ENCODE data around the gene THADA.

Gene THADA

DNA sequence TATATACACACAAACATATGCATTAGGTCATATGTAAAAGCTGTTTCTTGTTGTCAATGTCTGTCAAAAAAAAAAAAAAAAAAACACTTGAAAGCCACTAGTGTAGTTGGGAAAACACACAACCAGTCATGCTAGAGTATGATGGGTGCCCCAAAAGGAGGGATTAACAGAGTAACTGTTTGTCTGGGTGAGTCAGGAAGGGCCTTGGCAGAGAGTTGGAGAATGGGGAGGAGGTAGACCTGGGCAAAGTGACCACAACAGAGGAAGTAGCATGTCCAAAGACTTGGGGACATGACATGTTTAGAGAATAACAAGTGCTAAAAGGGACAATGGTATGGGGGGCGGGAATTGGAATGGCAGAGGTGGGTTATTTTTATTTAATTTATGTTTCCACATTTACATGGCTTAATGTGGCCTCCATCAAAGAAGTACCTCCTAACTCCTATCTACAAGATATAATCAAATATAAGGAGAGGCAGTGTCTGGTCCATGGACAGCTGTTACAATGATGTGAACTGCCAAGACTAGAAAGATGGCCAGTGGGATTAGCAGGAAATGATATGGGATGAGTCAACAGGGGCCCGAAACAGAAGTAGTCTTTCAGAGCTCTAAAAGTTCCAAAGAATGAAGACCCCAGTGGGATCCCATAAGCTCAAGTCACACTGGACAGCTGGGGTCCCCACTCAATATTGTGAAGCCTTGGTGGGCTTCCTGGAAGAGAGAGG is 269.6 kb downstream of the THADA start:
- no peak for DNase-seq (ENCODE audit: low read depth)

DNA sequence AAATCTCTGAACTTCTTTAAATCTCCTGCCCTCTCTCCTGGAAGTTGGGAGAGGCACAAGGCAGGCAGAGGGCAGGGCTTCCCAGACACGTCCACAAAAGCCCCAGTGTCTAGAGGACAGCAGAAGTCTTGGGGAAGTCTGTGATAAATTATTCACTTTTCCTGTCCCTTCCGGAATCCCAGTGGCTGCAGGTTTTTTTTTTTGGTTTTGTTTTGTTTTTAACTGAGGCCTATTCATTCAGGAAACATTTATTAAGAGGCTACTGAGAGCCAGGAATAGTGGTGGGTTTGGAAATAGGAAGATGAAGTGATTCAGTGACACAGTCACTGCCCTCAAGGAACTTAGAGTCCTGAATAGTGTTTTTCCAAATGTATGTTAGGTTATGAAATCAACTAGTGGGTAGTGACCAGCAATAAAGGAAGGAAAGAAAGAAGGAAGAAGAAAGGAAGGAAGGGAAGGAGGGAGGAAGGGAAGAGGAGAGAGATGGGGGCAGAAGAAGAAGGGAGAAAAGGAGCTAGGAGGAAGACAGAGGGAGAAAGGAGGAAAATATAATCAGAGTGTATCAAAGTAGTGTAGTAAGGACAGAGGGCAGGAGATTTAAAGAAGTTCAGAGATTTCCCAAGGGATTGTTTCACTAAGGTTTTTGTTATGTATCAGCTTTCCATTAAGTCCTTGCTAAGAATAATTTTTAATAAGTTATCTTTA is 270.6 kb downstream of the THADA start:
- no peak for DNase-seq (ENCODE audit: low read depth)

DNA sequence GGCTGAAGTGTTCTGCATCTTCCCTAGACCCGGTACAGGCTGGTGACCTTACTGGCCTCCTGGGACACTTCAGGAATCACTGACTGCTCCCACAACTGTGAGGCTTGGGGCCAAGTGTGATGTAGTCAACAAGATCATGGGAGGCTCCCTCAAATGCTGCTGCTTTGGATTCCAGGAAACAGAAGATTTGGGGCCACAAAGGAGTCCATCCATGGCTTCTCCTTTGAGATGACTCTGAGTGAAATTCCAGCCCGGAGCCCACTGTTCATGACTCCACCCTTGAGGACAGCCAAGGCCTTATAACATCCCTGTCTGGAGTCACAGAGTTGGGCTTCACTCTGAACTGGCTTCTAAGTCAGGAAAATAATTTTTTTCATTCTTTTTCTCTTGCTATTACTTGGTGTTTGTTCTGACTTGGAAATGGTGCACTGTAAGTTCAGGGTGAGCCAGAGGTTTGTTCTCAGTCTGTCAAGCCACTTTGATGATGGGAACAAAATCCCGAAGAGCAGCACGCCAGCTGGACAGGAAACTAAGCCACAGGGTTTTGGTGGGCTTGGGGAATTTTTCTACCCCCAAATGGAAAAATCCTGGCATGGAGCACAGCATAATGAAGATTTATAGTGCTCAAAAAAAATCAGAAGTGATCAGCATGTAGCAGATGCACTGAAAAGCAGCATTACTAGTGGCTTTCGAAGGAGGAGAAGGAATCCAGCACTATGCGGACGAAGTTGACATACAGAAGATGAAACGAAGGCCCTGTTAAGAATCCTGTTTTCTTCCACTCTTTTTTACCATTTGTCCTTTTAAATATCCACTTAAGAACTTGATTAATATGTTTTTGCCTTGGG is 271.4 kb downstream of the THADA start:
- DNase-seq (ENCODE audit: low read depth) = no peak

DNA sequence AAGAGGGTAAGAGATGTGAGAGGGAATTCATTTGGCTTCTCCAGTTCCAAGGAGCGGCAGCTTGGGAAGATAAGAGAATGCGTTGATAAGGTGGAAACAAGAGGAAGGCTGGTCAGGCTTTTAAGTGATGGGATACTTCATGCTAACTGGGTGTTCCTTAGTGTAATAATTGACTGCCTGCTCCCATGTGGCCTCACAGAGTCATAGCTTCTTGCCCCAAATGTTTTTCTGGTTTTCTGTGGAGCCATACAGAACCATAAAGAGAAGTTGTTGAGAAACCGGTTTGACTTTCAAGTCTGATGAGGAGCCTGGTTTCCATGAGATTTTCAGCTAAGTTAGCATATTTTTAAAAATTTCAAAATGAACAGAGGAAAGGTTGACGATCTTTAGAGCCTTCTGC is 272.0 kb downstream of the THADA start:
- no peak for DNase-seq (ENCODE audit: low read depth)

DNA sequence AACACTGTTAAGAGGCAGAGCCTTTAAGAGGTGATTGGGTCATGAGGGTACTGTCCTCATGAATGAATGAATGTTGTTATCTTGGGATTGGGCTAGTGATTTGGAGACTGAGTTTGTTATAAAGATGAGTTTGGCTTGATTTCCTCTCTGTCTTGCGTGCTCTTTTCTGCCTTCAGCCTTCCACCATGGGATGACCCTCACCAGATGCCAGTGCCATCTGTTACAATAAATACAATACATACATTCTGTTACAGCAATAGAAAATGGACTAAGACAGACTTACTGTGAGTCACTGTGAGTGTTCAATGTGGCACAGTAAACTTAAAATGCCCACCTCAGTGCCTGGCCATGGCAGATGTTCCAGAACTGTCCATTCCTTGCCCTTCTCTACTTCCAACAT is 274.4 kb downstream of the THADA start:
- DNase-seq (ENCODE audit: low read depth) = no peak

DNA sequence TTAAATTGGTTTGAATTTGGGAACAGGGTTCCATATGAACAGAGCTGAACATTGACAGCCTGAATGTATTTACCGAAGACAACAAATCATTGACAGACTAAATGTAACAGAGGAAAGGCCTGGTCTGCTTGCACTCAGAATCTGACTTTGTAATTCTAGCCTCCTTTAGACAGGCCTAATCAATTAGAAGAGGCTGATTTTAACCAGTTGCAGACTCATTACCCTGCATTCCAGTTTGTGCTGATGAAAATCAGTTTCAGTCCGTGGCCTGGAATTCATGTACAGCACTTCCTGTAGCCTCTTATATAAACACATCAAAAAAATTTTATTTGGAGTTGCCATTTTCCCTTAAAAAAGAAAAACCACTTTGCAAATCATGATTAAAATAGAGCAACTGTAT is 276.3 kb downstream of the THADA start:
- DNase-seq (ENCODE audit: low read depth) = no peak

DNA sequence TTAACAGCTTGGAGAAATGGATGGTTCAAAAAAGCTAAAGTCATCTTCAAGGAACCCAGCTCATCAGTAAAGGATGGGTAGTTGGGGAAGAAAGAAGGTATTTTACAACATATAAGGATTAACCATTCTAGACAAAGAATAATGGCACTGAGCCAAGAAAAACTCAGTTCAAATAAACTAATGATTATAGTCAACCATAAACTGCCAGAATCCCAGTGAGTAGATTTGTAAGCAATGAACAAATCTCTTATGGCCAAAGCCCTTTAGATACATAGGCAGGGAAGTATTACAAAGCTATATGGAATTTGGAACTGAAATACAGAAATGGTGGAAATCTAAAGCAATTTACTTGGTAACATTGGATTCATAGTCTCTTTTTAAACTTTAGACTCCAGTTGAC is 277.0 kb downstream of the THADA start:
- DNase-seq (ENCODE audit: low read depth) = no peak

DNA sequence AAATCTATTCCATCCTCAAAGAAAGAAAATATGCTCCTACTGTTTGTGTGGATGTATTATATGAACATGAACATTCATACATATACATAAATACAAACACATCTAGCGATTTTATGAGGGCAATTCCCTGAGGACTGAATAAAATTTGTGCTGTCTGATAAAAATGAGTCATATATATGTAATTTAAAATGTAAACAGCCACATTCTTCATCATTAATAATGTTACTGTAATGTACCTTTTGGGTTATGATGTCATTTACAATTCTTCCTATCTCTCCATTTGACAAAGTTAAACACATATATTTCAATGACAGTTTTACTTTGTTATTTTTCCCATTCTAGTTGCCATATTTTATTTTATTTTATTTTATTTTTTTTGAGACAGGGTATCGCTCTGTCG is 278.2 kb downstream of the THADA start:
- DNase-seq (ENCODE audit: low read depth) = no peak

DNA sequence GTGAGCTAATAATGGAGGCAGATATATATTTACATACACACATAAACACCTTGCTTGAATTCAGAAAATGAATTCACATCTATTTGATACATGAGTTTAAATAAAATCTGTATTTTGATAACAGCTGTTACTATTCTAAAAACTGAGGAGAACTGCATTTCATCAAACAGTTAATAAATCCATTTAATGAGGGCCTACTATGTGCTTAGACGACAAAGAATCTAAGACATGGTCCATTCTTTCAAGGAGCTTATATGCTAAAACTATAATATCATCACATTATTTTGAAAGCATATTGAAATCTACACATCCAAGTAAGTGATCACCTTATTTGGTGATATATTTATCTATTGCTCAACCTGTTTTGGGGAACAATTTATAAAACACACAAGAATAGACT is 278.6 kb downstream of the THADA start:
- no peak for DNase-seq (ENCODE audit: low read depth)

DNA sequence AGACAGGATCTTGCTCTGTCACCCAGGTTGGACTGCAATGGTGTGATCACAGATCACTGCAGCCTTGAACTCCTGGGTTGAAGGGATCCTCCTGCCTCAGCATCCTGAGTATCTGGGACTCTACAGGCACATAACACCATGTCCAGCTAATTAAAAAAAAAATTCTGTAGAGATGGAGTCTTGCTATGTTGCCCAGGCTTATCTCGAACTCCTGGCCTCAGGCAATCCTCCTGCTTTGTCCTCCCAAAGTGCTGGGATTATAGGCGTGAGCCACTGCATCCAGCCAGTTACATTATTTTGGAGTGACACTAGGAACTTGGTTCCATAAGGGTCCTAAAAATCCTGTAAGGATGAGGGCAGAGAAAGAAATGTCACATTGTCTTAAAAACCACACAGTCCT is 280.4 kb downstream of the THADA start:
- DNase-seq (ENCODE audit: low read depth) = no peak

DNA sequence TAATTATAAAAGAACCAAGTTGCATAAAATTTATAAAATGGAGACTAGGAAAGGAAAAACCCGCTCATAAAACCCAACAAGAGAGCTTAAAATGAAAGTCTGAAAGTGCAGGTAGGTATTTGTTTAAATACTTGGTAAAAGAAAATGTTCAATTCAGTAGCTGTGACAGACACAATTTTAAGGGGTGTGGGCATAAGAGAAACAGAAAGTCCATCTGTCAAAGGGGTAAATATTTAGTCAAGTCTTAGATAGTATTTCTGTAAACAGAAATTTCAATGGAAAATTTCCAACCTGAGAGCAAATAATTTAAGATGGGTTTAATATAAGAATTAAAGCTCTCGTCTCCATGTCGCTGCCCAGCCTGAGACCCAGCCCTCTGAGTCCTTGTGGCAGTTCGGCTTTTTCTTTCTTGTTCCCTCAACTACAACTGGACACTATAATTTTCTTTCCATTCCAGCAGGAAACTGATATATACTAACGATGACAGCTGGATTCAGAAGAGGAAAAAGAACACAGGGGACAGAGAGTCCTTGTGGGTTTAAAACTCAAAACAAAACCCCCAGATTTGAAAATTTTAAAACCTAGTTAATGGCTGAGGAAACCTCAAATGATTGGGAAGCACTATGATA is 281.4 kb downstream of the THADA start:
- no peak for DNase-seq (ENCODE audit: low read depth)

DNA sequence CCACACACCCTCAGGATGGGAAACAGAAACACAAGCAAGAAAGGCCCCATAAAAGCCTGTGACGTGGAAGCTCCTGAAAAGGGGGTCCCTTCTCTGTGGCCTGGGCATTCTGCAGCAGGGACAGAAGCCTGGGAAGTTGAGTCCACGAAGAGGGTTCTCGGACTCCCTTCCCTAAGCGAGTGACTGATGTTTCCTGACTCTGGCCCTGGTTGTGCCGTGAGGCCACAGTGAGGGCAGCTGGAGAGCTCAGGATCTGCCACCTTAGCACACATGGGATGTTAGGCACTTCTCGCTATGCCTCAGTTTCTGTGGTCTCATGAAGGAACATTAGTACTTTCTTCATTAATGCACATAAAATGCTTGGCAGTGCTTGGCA is 282.2 kb downstream of the THADA start:
- DNase-seq (ENCODE audit: low read depth) = no peak

DNA sequence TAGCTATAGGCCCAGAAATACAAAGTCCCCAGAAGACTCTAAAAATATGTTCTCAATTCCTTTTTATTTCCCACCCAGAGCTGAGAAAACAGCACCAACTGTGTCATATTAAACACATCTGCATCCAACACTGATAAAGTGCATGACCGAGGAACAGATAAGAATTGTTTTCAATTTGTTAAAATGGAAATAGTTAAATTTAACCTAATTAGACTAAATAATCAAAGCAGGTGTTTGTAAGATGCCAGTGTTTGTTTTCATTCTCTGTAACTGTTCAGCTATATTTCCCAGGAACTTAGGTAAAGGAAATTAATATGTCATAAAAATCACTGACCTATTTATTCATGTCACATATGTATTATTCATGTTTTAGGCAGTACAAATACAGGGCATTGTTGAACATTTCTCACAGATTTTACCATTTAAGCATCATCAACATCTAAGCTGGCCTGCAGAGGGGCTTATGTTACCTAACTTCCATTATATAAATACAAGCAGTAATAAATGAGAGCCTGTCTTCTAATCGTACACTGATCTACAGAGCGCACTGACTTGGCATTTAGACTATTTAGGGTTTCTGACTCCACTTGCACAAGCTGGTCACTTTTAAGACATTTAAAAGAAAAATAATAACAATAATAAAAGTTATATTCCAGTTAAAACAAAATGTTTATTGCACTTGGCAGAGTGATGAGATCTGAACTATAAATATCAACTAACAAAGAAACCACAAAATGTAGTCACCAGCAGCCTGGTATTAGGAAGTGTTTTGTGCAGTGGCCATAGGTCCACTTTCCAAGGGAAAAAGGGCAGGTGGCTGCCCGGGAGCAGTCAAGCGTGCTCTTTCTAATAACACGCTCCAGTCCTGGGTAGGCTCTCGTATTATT is 282.8 kb downstream of the THADA start:
- DNase-seq (ENCODE audit: low read depth) = no peak

DNA sequence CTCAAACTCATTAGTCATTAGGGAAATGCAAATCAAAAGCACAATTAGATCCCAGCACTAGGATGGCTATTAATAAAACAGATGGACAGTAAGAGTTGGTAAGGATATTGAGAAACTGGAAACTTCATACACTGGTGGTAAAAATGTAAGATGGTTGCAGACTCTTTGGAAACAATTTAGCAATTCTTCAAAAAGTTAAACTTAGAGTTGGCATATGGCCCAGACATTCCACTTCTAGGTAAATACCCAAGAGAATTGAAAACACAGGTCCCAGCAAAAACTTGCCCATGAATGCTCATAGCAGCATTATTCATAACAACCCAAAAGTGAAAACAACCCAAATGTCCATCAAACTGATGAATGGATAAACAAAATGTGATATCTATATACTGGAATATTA is 284.6 kb downstream of the THADA start:
- no peak for DNase-seq (ENCODE audit: low read depth)

DNA sequence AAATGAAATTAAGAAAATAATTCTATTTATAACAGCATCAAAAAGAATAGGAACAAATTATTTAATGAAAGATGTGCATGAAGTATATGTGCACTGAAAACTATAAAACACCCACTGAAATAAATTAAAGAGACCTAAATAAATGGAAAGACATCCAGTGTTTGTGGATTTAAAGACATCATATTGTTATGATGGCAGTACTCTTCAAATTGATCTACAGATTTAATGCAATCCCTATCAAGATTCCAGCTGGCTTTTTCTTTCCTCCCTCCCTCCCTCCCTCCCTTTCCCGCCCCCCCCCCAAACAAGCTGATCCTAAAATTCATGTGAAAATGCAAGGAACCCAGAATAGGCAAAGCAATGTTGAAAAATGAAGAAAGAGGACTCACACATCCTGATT is 285.9 kb downstream of the THADA start:
- no peak for DNase-seq (ENCODE audit: low read depth)

DNA sequence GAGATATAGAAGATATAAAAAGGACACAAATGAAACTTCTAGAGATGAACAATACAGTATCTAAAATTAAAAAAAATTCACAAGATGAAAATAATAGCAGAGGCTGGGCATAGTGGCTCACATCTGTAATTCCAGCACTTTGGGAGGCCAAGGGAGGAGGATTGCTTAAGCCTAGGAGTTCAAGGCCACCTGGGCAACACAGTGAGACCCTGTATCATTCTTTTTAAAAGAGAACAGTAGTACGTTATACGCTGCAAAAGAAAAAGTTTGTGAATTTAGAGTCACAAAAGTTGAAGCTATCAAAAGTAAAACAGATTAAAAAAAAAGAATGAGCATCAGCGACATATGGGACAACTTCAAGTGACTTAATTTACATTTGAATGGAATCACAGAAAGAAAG is 287.9 kb downstream of the THADA start:
- no peak for DNase-seq (ENCODE audit: low read depth)

DNA sequence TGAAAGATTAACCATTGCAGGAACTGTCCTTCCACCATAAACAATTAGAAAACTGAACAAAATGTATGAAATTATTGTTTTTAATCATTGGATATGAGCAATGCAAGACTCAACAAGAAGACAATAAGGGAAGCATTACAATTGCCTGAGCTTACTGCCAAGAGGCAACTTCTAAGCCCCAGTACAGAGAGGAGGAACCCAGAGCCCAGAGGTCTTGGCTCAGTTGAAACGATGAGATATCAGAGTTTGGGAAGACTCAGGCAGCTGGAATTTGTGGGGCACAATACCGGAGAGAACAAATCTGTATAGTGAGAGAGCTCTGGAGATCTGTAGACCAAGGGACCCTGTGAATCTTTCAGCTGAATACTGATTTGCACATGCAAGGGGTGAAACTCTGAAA is 288.8 kb downstream of the THADA start:
- no peak for DNase-seq (ENCODE audit: low read depth)

DNA sequence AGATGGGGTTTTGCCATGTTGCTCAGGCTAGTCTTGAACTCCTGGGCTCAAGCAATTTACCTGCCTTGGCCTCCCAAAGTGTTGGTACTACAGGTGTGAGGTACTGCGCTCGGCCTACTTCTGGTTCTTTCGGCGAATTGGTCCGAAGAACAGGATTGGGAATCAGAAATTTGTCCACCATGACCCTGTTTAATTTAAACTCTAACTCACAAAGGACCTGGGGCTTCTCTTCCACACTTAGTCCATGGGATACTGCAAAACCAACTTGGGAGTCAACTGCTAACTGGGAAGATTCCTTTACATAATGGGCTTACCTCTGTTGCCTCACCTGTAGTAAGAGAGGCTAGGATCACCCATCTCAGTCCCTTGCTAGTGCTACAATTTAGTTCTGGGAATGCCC is 289.6 kb downstream of the THADA start:
- DNase-seq (ENCODE audit: low read depth) = no peak

DNA sequence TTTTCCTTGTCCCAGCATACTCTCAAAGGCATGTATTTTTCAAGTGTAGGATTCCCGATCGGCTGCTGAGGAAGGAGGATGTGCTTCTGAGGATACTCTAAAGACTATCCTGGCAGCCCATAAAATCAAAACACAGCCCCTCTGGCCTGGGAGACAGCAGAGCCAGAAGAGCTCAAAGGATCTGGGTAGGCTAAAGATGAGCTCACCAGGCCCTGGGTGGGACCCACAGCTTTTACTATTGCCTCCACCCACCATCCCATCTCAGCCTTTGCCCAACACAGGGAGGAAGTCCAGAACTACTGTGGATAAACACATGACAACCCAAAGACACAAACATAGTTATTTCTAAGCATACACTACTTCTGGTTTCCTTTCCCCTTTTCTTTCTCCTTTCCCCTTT is 290.3 kb downstream of the THADA start:
- DNase-seq (ENCODE audit: low read depth) = no peak

DNA sequence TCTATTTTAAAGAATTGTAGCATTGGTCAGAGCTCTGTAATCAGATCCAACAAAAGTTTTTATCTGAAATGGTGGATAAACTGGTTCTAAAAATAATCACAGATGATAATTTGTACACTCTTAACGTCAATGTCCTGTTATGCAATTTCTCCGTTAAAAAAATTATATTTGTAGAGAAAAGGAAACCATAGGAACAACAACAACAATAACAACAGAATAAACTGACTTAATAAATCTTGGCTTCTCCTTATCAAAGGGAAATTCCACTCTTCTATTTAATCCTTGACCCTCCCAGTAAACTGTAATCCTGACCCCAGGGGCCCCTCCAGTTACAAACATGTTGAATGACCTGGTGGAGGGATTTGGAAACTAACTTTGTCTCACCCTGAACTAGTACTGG is 290.8 kb downstream of the THADA start:
- DNase-seq (ENCODE audit: low read depth) = no peak

DNA sequence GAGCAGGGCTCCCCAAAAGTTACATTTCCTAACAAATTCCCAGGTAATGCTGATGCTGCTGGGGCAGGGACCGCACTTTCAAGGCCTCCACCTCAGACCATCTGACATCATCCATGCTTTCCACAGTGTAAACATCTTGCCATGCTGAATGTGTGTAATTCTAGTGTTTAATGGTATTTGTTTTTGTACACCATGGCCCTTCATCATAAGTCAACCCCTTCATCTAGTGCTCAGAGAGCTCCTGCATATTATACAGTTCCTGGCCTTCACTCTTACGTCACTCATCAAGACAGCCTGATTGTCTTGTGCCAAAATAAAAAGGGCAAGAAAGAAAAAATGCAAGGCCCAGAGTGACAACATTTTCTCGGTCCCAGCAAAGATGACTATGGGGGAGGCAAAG is 291.9 kb downstream of the THADA start:
- DNase-seq (ENCODE audit: low read depth) = no peak
